GM12878 (cell line): ENCODE data around the gene RALGAPA2. TPM values are rescaled to one million over a fixed set of nuclear protein-coding genes. Genes with fewer than 3 reads are reported as not detected.

Experiments
- CEBPB ChIP-seq, 2 experiments: fragments of 150-350 bp in 1 of 2; IDR thresholded peaks; 2 replicates each; pipeline ENCODE4 v1.6.1; 2012 to 2014; ENCODE audit warnings: low read depth in 2 of 2, low read length in 2 of 2, borderline replicate concordance in 1 of 2, inconsistent platforms in 1 of 2
- CUX1 ChIP-seq: IDR thresholded peaks from 2 replicates; pipeline ENCODE4 v1.6.1; 2012; ENCODE audit warnings: improper control_type of control experiment, low read depth, low read length; ENCODE audit not compliant: insufficient replicate concordance
- ETV6 ChIP-seq, 2 experiments: fragments of 450-650 bp in 1 of 2; IDR thresholded peaks in 1 of 2; conservative IDR thresholded peaks in 1 of 2; 2 replicates each; pipeline ENCODE4 v1.6.1; 2014; ENCODE audit warnings: antibody characterized with exemption in 1 of 2, borderline replicate concordance in 1 of 2, low read depth in 1 of 2, mild to moderate bottlenecking in 1 of 2, moderate library complexity in 1 of 2
- EZH2 ChIP-seq: IDR thresholded peaks from 2 replicates; pipeline ENCODE4 v1.6.1; 2012; ENCODE audit warnings: low read depth, mild to moderate bottlenecking, control low read depth, inconsistent platforms, low read length, borderline replicate concordance; ENCODE audit not compliant: control insufficient read depth
- FOS ChIP-seq: IDR thresholded peaks from 3 replicates; pipeline ENCODE4 v1.6.1; 2011; ENCODE audit warnings: borderline replicate concordance; ENCODE audit not compliant: insufficient read length; ENCODE audit errors: extremely low read depth
- POLR2AphosphoS2 ChIP-seq: IDR thresholded peaks from 2 replicates; pipeline ENCODE4 v1.6.1; 2011; ENCODE audit warnings: low read depth, mild to moderate bottlenecking, low read length, improper control_type of control experiment, moderate library complexity
- RCOR1 ChIP-seq: conservative IDR thresholded peaks from 2 replicates; pipeline ENCODE4 v1.6.1; 2012; ENCODE audit warnings: low read depth, low read length, improper control_type of control experiment
- ZBTB33 ChIP-seq: fragments of 450-650 bp; IDR thresholded peaks from 2 replicates; pipeline ENCODE4 v1.6.1; 2017; ENCODE audit warnings: mild to moderate bottlenecking
- ZNF207 ChIP-seq: fragments of 450-650 bp; IDR thresholded peaks from 2 replicates; pipeline ENCODE4 v1.6.1; 2014; ENCODE audit warnings: antibody characterized with exemption, mild to moderate bottlenecking, borderline replicate concordance
- polyA plus RNA-seq, 11 experiments: library from polyadenylated mRNA; depleted of rRNA in 4 of 11; unstranded in 6 of 11; stranded (reverse) in 5 of 11; fragments of >200 nt; fragmentation: Nextera tagmentation in 4 of 11; fragmentation: Illumina TruSeq in 1 of 11; extraction: Ambion mirVana in 4 of 11; extraction: Trizol in 1 of 11; gene quantifications; 1 replicate in 1 of 11; 2 replicates in 10 of 11; pipeline versions ENCODE4 v1.2.1 to v1.2.3, GENCODE V29; 2011 to 2016; ENCODE audit warnings: inconsistent platforms in 2 of 11, missing spikeins in 2 of 11, low read depth in 1 of 11
- total RNA-seq, 4 experiments: library from RNA; depleted of rRNA in 3 of 4; stranded (reverse); fragments of >200 nt in 3 of 4; fragmentation: Illumina TruSeq in 1 of 4; extraction: Trizol in 1 of 4; gene quantifications; 2 replicates each; pipeline versions ENCODE4 v1.2.1 to v1.2.3, GENCODE V29; 2013 to 2021

The RALGAPA2 gene
- total and polyA plus RNA-seq, 10 of the 15 experiments (the other 5 are each of a cell fraction or from before 2014, with no cell fraction given): 2.9 to 29.4 (median 19.6) TPM

GRCh38 chr20:20759132-20759531 lies 46.7 kb upstream of the RALGAPA2 start (continued):
- TF ChIP-seq CUX1: no peak
- TF ChIP-seq ZNF207: no peak
- TF ChIP-seq EZH2: no peak
- TF ChIP-seq ZBTB33: no peak
- TF ChIP-seq ETV6 (conservative IDR thresholded peaks at IDR 0.05 in 1 of 2, IDR thresholded peaks at IDR 0.05 in 1 of 2; ENCODE audit: borderline replicate concordance in 1 of 2, low read depth in 1 of 2): no peak
- no peak for TF ChIP-seq RCOR1
- no peak for TF ChIP-seq POLR2AphosphoS2
- no peak for TF ChIP-seq FOS
- no peak for TF ChIP-seq CEBPB (IDR thresholded peaks at IDR 0.05; ENCODE audit: borderline replicate concordance in 1 of 2, low read depth in 2 of 2, low read length in 2 of 2)
